Adrenal gland (tissue), 5 donors: ENCODE data around the gene AMPD3.

ENCODE experiments used
- POLR2A ChIP-seq, 2 donors: fragments of 450-650 bp; IDR thresholded peaks; one replicate each; pipeline ENCODE4 v1.6.1; 2017; ENCODE audit warnings: antibody characterized with exemption in 2 of 2, mild to moderate bottlenecking in 2 of 2, moderate library complexity in 1 of 2
- TF ChIP-seq, protein P1 (sequence below), 6 experiments: fragments of 450-650 bp in 4 of 6; fragments of 200-600 bp in 2 of 6; sonication (generic) in 1 of 6; IDR thresholded peaks; 1 replicate in 5 of 6; 2 replicates in 1 of 6; pipeline versions ENCODE4 v1.5.1 to v1.8.0; 2016 to 2021; ENCODE audit warnings: antibody characterized with exemption in 6 of 6, mild to moderate bottlenecking in 2 of 6, moderate library complexity in 1 of 6
- donor health status: DM: no; HTN: no; CAD: no.

DNA sequence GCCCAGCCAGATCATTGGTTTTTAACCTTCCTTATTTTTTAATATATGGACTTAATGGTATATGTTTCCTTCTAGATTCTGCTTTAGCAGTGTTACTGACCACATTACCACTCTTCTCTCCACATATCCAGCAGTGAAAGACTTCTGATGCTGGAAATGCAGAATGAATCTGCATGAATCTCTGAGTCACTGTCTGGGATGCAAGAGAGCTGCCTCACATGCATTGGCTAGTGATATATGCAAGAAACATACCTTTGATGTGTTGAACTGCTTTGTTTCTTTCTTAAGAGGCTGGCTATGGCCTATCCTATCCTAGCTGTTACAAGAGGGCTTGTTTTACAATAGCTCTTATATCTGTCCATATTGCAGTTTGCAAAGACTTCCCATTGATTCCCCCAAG is 16.6 kb upstream of the AMPD3 start:
- TF ChIP-seq, protein P1, sequence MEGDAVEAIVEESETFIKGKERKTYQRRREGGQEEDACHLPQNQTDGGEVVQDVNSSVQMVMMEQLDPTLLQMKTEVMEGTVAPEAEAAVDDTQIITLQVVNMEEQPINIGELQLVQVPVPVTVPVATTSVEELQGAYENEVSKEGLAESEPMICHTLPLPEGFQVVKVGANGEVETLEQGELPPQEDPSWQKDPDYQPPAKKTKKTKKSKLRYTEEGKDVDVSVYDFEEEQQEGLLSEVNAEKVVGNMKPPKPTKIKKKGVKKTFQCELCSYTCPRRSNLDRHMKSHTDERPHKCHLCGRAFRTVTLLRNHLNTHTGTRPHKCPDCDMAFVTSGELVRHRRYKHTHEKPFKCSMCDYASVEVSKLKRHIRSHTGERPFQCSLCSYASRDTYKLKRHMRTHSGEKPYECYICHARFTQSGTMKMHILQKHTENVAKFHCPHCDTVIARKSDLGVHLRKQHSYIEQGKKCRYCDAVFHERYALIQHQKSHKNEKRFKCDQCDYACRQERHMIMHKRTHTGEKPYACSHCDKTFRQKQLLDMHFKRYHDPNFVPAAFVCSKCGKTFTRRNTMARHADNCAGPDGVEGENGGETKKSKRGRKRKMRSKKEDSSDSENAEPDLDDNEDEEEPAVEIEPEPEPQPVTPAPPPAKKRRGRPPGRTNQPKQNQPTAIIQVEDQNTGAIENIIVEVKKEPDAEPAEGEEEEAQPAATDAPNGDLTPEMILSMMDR (IDR thresholded peaks at IDR 0.05), result no peak
- no peak for TF ChIP-seq POLR2A (IDR thresholded peaks at IDR 0.05)
